ENCODE data around the gene PSMA4. TPM values are rescaled to one million over a fixed set of nuclear protein-coding genes. Genes with fewer than 3 reads are reported as not detected.
"Not testable (repeated sequence)": the region's sequence is repeated elsewhere in the genome, so short reads cannot be mapped to it uniquely, and the experiment has no call there.

The PSMA4 gene
- polyA plus RNA-seq, 4 donors = 221 to 348 (median 300) TPM

- not testable (repeated sequence) for FAIRE-seq; DNase-seq; H3K4me1 ChIP-seq (ENCODE audit: control insufficient read depth in 3 of 3, insufficient read depth in 2 of 3, low read depth in 1 of 3, low read length in 2 of 3); H3K9me3 ChIP-seq (ENCODE audit: control insufficient read depth in 2 of 2, insufficient read depth in 1 of 2, low read depth in 1 of 2, low read length in 1 of 2); H3K27me3 ChIP-seq (ENCODE audit: control insufficient read depth in 3 of 3, insufficient read depth in 3 of 3, low read length in 3 of 3)
- WGBS, 3 donors = 63 to 74% (median 67%) methylated on average over 18 of the region's 18 CpGs
- H3K36me3 ChIP-seq (ENCODE audit: control insufficient read depth in 3 of 3, insufficient read depth in 2 of 3, low read depth in 1 of 3, low read length in 3 of 3) = peaks cover 0 to 12% (median 6%) of the 10 kb centered on the region in 3 donors
- H3K27ac ChIP-seq (ENCODE audit: low read depth in 1 of 3, low read length in 2 of 3) = peak overlapping the region; percentile 87 to 98 (median 97)
- H3K4me3 ChIP-seq (ENCODE audit: low read depth in 1 of 3, low read length in 3 of 3) = peak overlapping the region; percentile 83 to 94 (median 92)
These were observed 642 bp upstream of the PSMA4 start for GRCh38 chr15:78539464-78540140.

- peak overlapping the region; percentile 87 to 98 (median 97) for H3K27ac ChIP-seq (ENCODE audit: low read depth in 1 of 3, low read length in 2 of 3)
- peaks cover 7 to 15% (median 11%) of the 10 kb centered on the region in 3 donors for H3K36me3 ChIP-seq (ENCODE audit: control insufficient read depth in 3 of 3, insufficient read depth in 2 of 3, low read depth in 1 of 3, low read length in 3 of 3)
- DNase-seq (peak; percentile 27 to 33), FAIRE-seq (no peak)
- peaks cover 0 to 2% (median 2%) of the 10 kb centered on the region in 3 donors for H3K4me1 ChIP-seq (ENCODE audit: control insufficient read depth in 3 of 3, insufficient read depth in 2 of 3, low read depth in 1 of 3, low read length in 2 of 3)
- H3K27me3 ChIP-seq (ENCODE audit: control insufficient read depth in 3 of 3, insufficient read depth in 3 of 3, low read length in 3 of 3) = no peaks in the 10 kb centered on the region
- H3K4me3 ChIP-seq (ENCODE audit: low read depth in 1 of 3, low read length in 3 of 3) = peak overlapping the region; percentile 83 to 94 (median 92)
- no peaks in the 10 kb centered on the region for H3K9me3 ChIP-seq (ENCODE audit: control insufficient read depth in 2 of 2, insufficient read depth in 1 of 2, low read depth in 1 of 2, low read length in 1 of 2)
- WGBS, 3 donors = 1 to 2% (median 1%) methylated on average over 17 of the region's 17 CpGs
These were observed 863 bp downstream of the PSMA4 start for GRCh38 chr15:78540871-78541743.

GRCh38 chr15:78541744-78542034, 1.4 kb downstream of the PSMA4 start:
- Histone ChIP-seq H3K36me3 (ENCODE audit: control insufficient read depth in 3 of 3, insufficient read depth in 2 of 3, low read depth in 1 of 3, low read length in 3 of 3) (peaks cover 8 to 19% (median 12%) of the 10 kb centered on the region in 3 donors), H3K27ac (ENCODE audit: low read depth in 1 of 3, low read length in 2 of 3) (peak overlapping the region in 2 of 3 donors; percentile 9 to 13), H3K27me3 (ENCODE audit: control insufficient read depth in 3 of 3, insufficient read depth in 3 of 3, low read length in 3 of 3) (no peaks in the 10 kb centered on the region), H3K4me1 (ENCODE audit: control insufficient read depth in 3 of 3, insufficient read depth in 2 of 3, low read depth in 1 of 3, low read length in 2 of 3) (peaks cover 0 to 2% (median 2%) of the 10 kb centered on the region in 3 donors), H3K9me3 (ENCODE audit: control insufficient read depth in 2 of 2, insufficient read depth in 1 of 2, low read depth in 1 of 2, low read length in 1 of 2) (no peaks in the 10 kb centered on the region), H3K4me3 (ENCODE audit: low read depth in 1 of 3, low read length in 3 of 3) (peak overlapping the region; percentile 83 to 94 (median 92))
- DNase-seq = no peak
- FAIRE-seq = no peak
- 2 to 21% (median 8%) methylated on average over 1 of the region's 1 CpG for WGBS, 3 donors

GRCh38 chr15:78542647-78543046, 2.4 kb downstream of the PSMA4 start:
- H3K9me3 ChIP-seq (ENCODE audit: control insufficient read depth in 2 of 2, insufficient read depth in 1 of 2, low read depth in 1 of 2, low read length in 1 of 2) = no peaks in the 10 kb centered on the region
- DNase-seq (no peak), FAIRE-seq (no peak)
- H3K27ac ChIP-seq (ENCODE audit: low read depth in 1 of 3, low read length in 2 of 3) = no peak overlapping the region
- peaks cover 0 to 2% (median 2%) of the 10 kb centered on the region in 3 donors for H3K4me1 ChIP-seq (ENCODE audit: control insufficient read depth in 3 of 3, insufficient read depth in 2 of 3, low read depth in 1 of 3, low read length in 2 of 3)
- H3K36me3 ChIP-seq (ENCODE audit: control insufficient read depth in 3 of 3, insufficient read depth in 2 of 3, low read depth in 1 of 3, low read length in 3 of 3) = peaks cover 9 to 25% (median 16%) of the 10 kb centered on the region in 3 donors
- H3K27me3 ChIP-seq (ENCODE audit: control insufficient read depth in 3 of 3, insufficient read depth in 3 of 3, low read length in 3 of 3) = no peaks in the 10 kb centered on the region
- 91 to 95% (median 93%) methylated on average over 3 of the region's 3 CpGs for WGBS, 3 donors
- H3K4me3 ChIP-seq (ENCODE audit: low read depth in 1 of 3, low read length in 3 of 3) = no peak overlapping the region

DNA sequence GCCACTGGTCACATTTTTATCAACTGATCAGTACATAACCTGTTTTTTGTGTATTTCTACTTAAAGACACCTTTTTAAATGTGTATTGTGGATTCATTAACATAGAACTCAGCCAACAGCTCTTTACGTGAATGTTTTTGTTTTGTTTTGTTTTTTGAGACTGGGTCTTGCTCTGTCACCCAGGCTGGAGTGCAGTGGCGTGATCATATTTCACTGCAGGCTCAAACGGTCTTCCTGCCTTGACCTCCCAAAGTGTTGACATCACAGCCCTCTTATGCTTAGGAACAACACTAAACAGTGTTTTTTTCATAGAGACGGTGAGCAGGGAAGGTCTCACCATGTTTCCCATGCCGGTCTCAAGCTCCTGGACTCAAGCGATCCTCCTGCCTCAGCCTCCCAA, 9.9 kb downstream of the PSMA4 start:
- Histone ChIP-seq H3K9me3 (ENCODE audit: control insufficient read depth in 2 of 2, insufficient read depth in 1 of 2, low read depth in 1 of 2, low read length in 1 of 2) (no peaks in the 10 kb centered on the region), H3K4me3 (ENCODE audit: low read depth in 1 of 3, low read length in 3 of 3) (no peak overlapping the region), H3K27me3 (ENCODE audit: control insufficient read depth in 3 of 3, insufficient read depth in 3 of 3, low read length in 3 of 3) (no peaks in the 10 kb centered on the region), H3K36me3 (ENCODE audit: control insufficient read depth in 3 of 3, insufficient read depth in 2 of 3, low read depth in 1 of 3, low read length in 3 of 3) (peaks cover 19 to 27% (median 24%) of the 10 kb centered on the region in 3 donors), H3K27ac (ENCODE audit: low read depth in 1 of 3, low read length in 2 of 3) (no peak overlapping the region), H3K4me1 (ENCODE audit: control insufficient read depth in 3 of 3, insufficient read depth in 2 of 3, low read depth in 1 of 3, low read length in 2 of 3) (no peaks in the 10 kb centered on the region)
- 78 to 90% (median 85%) methylated on average over 6 of the region's 6 CpGs for WGBS, 3 donors
- FAIRE-seq = no peak
- no peak for DNase-seq

- Histone ChIP-seq H3K36me3 (ENCODE audit: control insufficient read depth in 3 of 3, insufficient read depth in 2 of 3, low read depth in 1 of 3, low read length in 3 of 3) (peaks cover 19 to 27% (median 20%) of the 10 kb centered on the region in 3 donors), H3K4me1 (ENCODE audit: control insufficient read depth in 3 of 3, insufficient read depth in 2 of 3, low read depth in 1 of 3, low read length in 2 of 3) (no peaks in the 10 kb centered on the region), H3K9me3 (ENCODE audit: control insufficient read depth in 2 of 2, insufficient read depth in 1 of 2, low read depth in 1 of 2, low read length in 1 of 2) (no peaks in the 10 kb centered on the region), H3K27ac (ENCODE audit: low read depth in 1 of 3, low read length in 2 of 3) (no peak overlapping the region), H3K4me3 (ENCODE audit: low read depth in 1 of 3, low read length in 3 of 3) (no peak overlapping the region), H3K27me3 (ENCODE audit: control insufficient read depth in 3 of 3, insufficient read depth in 3 of 3, low read length in 3 of 3) (no peaks in the 10 kb centered on the region)
- 61 to 73% (median 67%) methylated on average over 3 of the region's 3 CpGs for WGBS, 3 donors
- no peak for DNase-seq
- no peak for FAIRE-seq
These were observed 10.6 kb downstream of the PSMA4 start for GRCh38 chr15:78550815-78551214.

DNA sequence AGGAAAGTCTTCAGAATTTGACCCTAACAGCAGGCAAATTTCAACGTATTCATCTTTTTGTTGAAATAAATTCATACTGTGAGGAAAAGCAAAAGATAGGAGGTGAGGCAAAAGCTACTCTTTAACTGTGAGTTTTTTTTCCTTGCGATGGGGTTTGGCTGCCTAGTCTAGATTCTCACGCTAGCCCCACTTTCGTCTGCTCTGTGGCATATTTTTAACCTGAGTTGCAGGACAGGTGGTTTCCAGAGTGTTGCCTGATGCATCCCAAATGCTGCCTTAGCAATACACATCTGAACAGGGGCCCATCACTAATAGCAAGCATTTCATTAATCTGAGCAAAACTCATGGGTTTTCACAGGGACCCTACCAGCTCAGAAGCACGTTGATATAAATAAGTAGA, 11.7 kb downstream of the PSMA4 start:
- H3K9me3 ChIP-seq (ENCODE audit: control insufficient read depth in 2 of 2, insufficient read depth in 1 of 2, low read depth in 1 of 2, low read length in 1 of 2) = no peaks in the 10 kb centered on the region
- WGBS, 3 donors = 89 to 92% (median 90%) methylated on average over 5 of the region's 5 CpGs
- no peak for FAIRE-seq
- no peak overlapping the region for H3K4me3 ChIP-seq (ENCODE audit: low read depth in 1 of 3, low read length in 3 of 3)
- H3K4me1 ChIP-seq (ENCODE audit: control insufficient read depth in 3 of 3, insufficient read depth in 2 of 3, low read depth in 1 of 3, low read length in 2 of 3) = no peaks in the 10 kb centered on the region
- DNase-seq = no peak
- peaks cover 14 to 18% (median 17%) of the 10 kb centered on the region in 3 donors for H3K36me3 ChIP-seq (ENCODE audit: control insufficient read depth in 3 of 3, insufficient read depth in 2 of 3, low read depth in 1 of 3, low read length in 3 of 3)
- H3K27ac ChIP-seq (ENCODE audit: low read depth in 1 of 3, low read length in 2 of 3) = no peak overlapping the region
- no peaks in the 10 kb centered on the region for H3K27me3 ChIP-seq (ENCODE audit: control insufficient read depth in 3 of 3, insufficient read depth in 3 of 3, low read length in 3 of 3)

GRCh38 chr15:78552597-78552996, 12.4 kb downstream of the PSMA4 start:
- DNase-seq (no peak), FAIRE-seq (no peak)
- Histone ChIP-seq H3K36me3 (ENCODE audit: control insufficient read depth in 3 of 3, insufficient read depth in 2 of 3, low read depth in 1 of 3, low read length in 3 of 3) (peaks cover 12 to 16% (median 14%) of the 10 kb centered on the region in 3 donors), H3K4me1 (ENCODE audit: control insufficient read depth in 3 of 3, insufficient read depth in 2 of 3, low read depth in 1 of 3, low read length in 2 of 3) (no peaks in the 10 kb centered on the region), H3K4me3 (ENCODE audit: low read depth in 1 of 3, low read length in 3 of 3) (no peak overlapping the region), H3K27me3 (ENCODE audit: control insufficient read depth in 3 of 3, insufficient read depth in 3 of 3, low read length in 3 of 3) (no peaks in the 10 kb centered on the region), H3K9me3 (ENCODE audit: control insufficient read depth in 2 of 2, insufficient read depth in 1 of 2, low read depth in 1 of 2, low read length in 1 of 2) (no peaks in the 10 kb centered on the region), H3K27ac (ENCODE audit: low read depth in 1 of 3, low read length in 2 of 3) (no peak overlapping the region)
- WGBS, 3 donors = 72 to 85% (median 75%) methylated on average over 5 of the region's 5 CpGs
